HepG2 (cell line): ENCODE results near the gene ZNF248. TPM values are rescaled to one million over a fixed set of nuclear protein-coding genes. Genes with fewer than 3 reads are reported as not detected.

Experiments used
- CBX1 ChIP-seq: IDR thresholded peaks from one replicate; pipeline ENCODE4 v1.6.1; 2016; ENCODE audit warnings: antibody characterized with exemption, low read depth
- EED ChIP-seq: sonication (generic); formaldehyde crosslinking; IDR thresholded peaks from 2 replicates; pipeline ENCODE4 v1.5.0; 2020; ENCODE audit warnings: mild to moderate bottlenecking, missing genetic modification reagents
- GATAD2A ChIP-seq: IDR thresholded peaks from 2 replicates; pipeline ENCODE4 v1.6.1; 2016
- POLR2AphosphoS2 ChIP-seq: IDR thresholded peaks from 2 replicates; pipeline ENCODE4 v1.6.1; 2011; ENCODE audit warnings: low read depth, low read length, improper control_type of control experiment
- RFX5 ChIP-seq: IDR thresholded peaks from 2 replicates; pipeline ENCODE4 v1.6.1; 2011; ENCODE audit warnings: low read depth, low read length, improper control_type of control experiment
- TCF12 ChIP-seq, 2 experiments: fragments of 450-650 bp in 1 of 2; sonication (generic) in 1 of 2; formaldehyde crosslinking in 1 of 2; IDR thresholded peaks; 2 replicates each; pipeline versions ENCODE4 v1.6.1 to v1.8.0; 2017 to 2022; ENCODE audit warnings: antibody characterized with exemption in 1 of 2, mild to moderate bottlenecking in 1 of 2, missing genetic modification reagents in 1 of 2, moderate library complexity in 1 of 2
- ZFP1 ChIP-seq: IDR thresholded peaks from 2 replicates; pipeline ENCODE4 v1.6.1; 2016
- ZKSCAN1 ChIP-seq: fragments of 150-350 bp; IDR thresholded peaks from 2 replicates; pipeline ENCODE4 v1.6.1; 2014; ENCODE audit warnings: low read length
- ZNF17 ChIP-seq: sonication (generic); formaldehyde crosslinking; IDR thresholded peaks from 2 replicates; pipeline ENCODE4 v1.5.0; 2020; ENCODE audit warnings: mild to moderate bottlenecking, missing genetic modification reagents
- ZNF264 ChIP-seq: sonication (generic); formaldehyde crosslinking; IDR thresholded peaks from 2 replicates; pipeline ENCODE4 v1.4.0; 2020; ENCODE audit warnings: missing genetic modification reagents
- ZNF33B ChIP-seq: sonication (generic); formaldehyde crosslinking; IDR thresholded peaks from 2 replicates; pipeline ENCODE4 v1.5.1; 2020; ENCODE audit warnings: mild to moderate bottlenecking, missing genetic modification reagents
- ZNF614 ChIP-seq: IDR thresholded peaks from 2 replicates; pipeline ENCODE4 v1.6.1; 2018; ENCODE audit warnings: missing biosample characterization, missing genetic modification reagents, inconsistent platforms, borderline replicate concordance
- ZNF616 ChIP-seq: sonication (generic); formaldehyde crosslinking; IDR thresholded peaks from 2 replicates; pipeline ENCODE4 v1.5.0; 2020; ENCODE audit warnings: low read depth, mild to moderate bottlenecking, missing genetic modification reagents
- ZNF773 ChIP-seq: sonication (generic); formaldehyde crosslinking; IDR thresholded peaks from 2 replicates; pipeline ENCODE4 v1.4.0; 2020; ENCODE audit warnings: missing genetic modification reagents, borderline replicate concordance
- ZSCAN20 ChIP-seq: sonication (generic); formaldehyde crosslinking; IDR thresholded peaks from 2 replicates; pipeline ENCODE4 v1.4.0; 2020; ENCODE audit warnings: missing genetic modification reagents, mild to moderate bottlenecking, borderline replicate concordance
- polyA plus RNA-seq, 8 experiments: library from polyadenylated mRNA; depleted of rRNA in 3 of 8; stranded (reverse) in 7 of 8; unstranded in 1 of 8; fragments of >200 nt; fragmentation: Illumina TruSeq in 4 of 8; extraction: Trizol in 4 of 8; gene quantifications; 2 replicates each; pipeline versions ENCODE4 v1.2.1 to v1.2.3, GENCODE V29; 2011 to 2016; ENCODE audit warnings: low read depth in 4 of 8, missing spikeins in 1 of 8, mixed read lengths in 1 of 8; ENCODE audit not compliant: insufficient read depth in 1 of 8
- total RNA-seq, 5 experiments: library from RNA; depleted of rRNA; stranded (reverse); fragments of >200 nt; fragmentation: Illumina TruSeq; extraction: Trizol; gene quantifications; 2 replicates each; pipeline ENCODE4 v1.2.3, GENCODE V29; 2016; ENCODE audit warnings: low read depth in 1 of 5
- TF ChIP-seq, protein P1 (sequence below): sonication (generic); formaldehyde crosslinking; conservative IDR thresholded peaks from 2 replicates; pipeline ENCODE4 v1.8.0; 2022; ENCODE audit warnings: mild to moderate bottlenecking, moderate library complexity, missing genetic modification reagents
- TF ChIP-seq, protein P2 (sequence below): sonication (generic); formaldehyde crosslinking; IDR thresholded peaks from 2 replicates; pipeline ENCODE4 v1.4.0; 2020; ENCODE audit warnings: missing genetic modification reagents
- TF ChIP-seq, protein P3 (sequence below), 2 experiments: IDR thresholded peaks; 2 replicates each; pipeline ENCODE4 v1.6.1; 2011 to 2012; ENCODE audit warnings: low read length in 2 of 2, borderline replicate concordance in 1 of 2, low read depth in 1 of 2, mild to moderate bottlenecking in 1 of 2, moderate library complexity in 1 of 2
- TF ChIP-seq, protein P4 (sequence below): fragments of 450-650 bp; IDR thresholded peaks from 2 replicates; pipeline ENCODE4 v1.6.1; 2017; ENCODE audit warnings: mild to moderate bottlenecking

The ZNF248 gene
- total and polyA plus RNA-seq, 2 of the 13 experiments (the other 11 are each of a cell fraction or from before 2014, with no cell fraction given), result 12.8 to 13.3 TPM

- TF ChIP-seq ZKSCAN1 (no peak), POLR2AphosphoS2 (no peak), GATAD2A (peak; percentile 65), EED (CRISPR knock-in tag) (peak; percentile 90), ZFP1 (peak; percentile 46), RFX5 (no peak), ZNF614 (CRISPR knock-in tag) (peak; percentile 50; the same call in 1 of the 2 replicates), CBX1 (peak; percentile 92), ZNF616 (CRISPR knock-in tag) (peak; percentile 93; the same call in 1 of the 2 replicates), ZNF264 (CRISPR knock-in tag) (peak; percentile 84), ZSCAN20 (CRISPR knock-in tag) (no peak; the same call in 1 of the 2 replicates), ZNF33B (CRISPR knock-in tag) (peak; percentile 94), ZNF773 (CRISPR knock-in tag) (no peak), TCF12 (IDR thresholded peaks at IDR 0.05) (no peak), TCF12 (CRISPR knock-in tag; IDR thresholded peaks at IDR 0.05) (peak; percentile 81; the same call in 1 of the 2 replicates), ZNF17 (CRISPR knock-in tag) (no peak)
- TF ChIP-seq, protein P1, sequence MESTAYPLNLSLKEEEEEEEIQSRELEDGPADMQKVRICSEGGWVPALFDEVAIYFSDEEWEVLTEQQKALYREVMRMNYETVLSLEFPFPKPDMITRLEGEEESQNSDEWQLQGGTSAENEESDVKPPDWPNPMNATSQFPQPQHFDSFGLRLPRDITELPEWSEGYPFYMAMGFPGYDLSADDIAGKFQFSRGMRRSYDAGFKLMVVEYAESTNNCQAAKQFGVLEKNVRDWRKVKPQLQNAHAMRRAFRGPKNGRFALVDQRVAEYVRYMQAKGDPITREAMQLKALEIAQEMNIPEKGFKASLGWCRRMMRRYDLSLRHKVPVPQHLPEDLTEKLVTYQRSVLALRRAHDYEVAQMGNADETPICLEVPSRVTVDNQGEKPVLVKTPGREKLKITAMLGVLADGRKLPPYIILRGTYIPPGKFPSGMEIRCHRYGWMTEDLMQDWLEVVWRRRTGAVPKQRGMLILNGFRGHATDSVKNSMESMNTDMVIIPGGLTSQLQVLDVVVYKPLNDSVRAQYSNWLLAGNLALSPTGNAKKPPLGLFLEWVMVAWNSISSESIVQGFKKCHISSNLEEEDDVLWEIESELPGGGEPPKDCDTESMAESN (CRISPR knock-in tag), result peak; percentile 93
- TF ChIP-seq, protein P2, sequence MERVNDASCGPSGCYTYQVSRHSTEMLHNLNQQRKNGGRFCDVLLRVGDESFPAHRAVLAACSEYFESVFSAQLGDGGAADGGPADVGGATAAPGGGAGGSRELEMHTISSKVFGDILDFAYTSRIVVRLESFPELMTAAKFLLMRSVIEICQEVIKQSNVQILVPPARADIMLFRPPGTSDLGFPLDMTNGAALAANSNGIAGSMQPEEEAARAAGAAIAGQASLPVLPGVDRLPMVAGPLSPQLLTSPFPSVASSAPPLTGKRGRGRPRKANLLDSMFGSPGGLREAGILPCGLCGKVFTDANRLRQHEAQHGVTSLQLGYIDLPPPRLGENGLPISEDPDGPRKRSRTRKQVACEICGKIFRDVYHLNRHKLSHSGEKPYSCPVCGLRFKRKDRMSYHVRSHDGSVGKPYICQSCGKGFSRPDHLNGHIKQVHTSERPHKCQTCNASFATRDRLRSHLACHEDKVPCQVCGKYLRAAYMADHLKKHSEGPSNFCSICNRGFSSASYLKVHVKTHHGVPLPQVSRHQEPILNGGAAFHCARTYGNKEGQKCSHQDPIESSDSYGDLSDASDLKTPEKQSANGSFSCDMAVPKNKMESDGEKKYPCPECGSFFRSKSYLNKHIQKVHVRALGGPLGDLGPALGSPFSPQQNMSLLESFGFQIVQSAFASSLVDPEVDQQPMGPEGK (CRISPR knock-in tag), result peak; percentile 75; the same call in 1 of the 2 replicates
- TF ChIP-seq, protein P3, sequence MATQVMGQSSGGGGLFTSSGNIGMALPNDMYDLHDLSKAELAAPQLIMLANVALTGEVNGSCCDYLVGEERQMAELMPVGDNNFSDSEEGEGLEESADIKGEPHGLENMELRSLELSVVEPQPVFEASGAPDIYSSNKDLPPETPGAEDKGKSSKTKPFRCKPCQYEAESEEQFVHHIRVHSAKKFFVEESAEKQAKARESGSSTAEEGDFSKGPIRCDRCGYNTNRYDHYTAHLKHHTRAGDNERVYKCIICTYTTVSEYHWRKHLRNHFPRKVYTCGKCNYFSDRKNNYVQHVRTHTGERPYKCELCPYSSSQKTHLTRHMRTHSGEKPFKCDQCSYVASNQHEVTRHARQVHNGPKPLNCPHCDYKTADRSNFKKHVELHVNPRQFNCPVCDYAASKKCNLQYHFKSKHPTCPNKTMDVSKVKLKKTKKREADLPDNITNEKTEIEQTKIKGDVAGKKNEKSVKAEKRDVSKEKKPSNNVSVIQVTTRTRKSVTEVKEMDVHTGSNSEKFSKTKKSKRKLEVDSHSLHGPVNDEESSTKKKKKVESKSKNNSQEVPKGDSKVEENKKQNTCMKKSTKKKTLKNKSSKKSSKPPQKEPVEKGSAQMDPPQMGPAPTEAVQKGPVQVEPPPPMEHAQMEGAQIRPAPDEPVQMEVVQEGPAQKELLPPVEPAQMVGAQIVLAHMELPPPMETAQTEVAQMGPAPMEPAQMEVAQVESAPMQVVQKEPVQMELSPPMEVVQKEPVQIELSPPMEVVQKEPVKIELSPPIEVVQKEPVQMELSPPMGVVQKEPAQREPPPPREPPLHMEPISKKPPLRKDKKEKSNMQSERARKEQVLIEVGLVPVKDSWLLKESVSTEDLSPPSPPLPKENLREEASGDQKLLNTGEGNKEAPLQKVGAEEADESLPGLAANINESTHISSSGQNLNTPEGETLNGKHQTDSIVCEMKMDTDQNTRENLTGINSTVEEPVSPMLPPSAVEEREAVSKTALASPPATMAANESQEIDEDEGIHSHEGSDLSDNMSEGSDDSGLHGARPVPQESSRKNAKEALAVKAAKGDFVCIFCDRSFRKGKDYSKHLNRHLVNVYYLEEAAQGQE (IDR thresholded peaks at IDR 0.05; ENCODE audit: borderline replicate concordance in 1 of 2, low read depth in 1 of 2, low read length in 2 of 2), result no peak
- TF ChIP-seq, protein P4, sequence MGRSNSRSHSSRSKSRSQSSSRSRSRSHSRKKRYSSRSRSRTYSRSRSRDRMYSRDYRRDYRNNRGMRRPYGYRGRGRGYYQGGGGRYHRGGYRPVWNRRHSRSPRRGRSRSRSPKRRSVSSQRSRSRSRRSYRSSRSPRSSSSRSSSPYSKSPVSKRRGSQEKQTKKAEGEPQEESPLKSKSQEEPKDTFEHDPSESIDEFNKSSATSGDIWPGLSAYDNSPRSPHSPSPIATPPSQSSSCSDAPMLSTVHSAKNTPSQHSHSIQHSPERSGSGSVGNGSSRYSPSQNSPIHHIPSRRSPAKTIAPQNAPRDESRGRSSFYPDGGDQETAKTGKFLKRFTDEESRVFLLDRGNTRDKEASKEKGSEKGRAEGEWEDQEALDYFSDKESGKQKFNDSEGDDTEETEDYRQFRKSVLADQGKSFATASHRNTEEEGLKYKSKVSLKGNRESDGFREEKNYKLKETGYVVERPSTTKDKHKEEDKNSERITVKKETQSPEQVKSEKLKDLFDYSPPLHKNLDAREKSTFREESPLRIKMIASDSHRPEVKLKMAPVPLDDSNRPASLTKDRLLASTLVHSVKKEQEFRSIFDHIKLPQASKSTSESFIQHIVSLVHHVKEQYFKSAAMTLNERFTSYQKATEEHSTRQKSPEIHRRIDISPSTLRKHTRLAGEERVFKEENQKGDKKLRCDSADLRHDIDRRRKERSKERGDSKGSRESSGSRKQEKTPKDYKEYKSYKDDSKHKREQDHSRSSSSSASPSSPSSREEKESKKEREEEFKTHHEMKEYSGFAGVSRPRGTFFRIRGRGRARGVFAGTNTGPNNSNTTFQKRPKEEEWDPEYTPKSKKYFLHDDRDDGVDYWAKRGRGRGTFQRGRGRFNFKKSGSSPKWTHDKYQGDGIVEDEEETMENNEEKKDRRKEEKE, result no peak
These were observed at the start of gene ZNF248 (continued) for GRCh38 chr10:37857287-37858211.
